Hepatocyte (in vitro differentiated cells): ENCODE results near the gene CEP85. TPM values are rescaled to one million over a fixed set of nuclear protein-coding genes. Genes with fewer than 3 reads are reported as not detected.

ENCODE experiments used
- DNase-seq: peaks from one replicate; pipeline ENCODE4 v3.0.0-alpha.2; 2016; ENCODE audit warnings: low spot score
- H2AFZ ChIP-seq: fragments of 200-600 bp; sonication (generic); 2 replicates; pipeline ENCODE4 v1.6.0; 2016; ENCODE audit warnings: antibody characterized with exemption, mild to moderate bottlenecking
- H3K27ac ChIP-seq: fragments of 200-600 bp; sonication (generic); 2 replicates; pipeline ENCODE4 v1.5.1; 2016; ENCODE audit warnings: mild to moderate bottlenecking
- H3K27me3 ChIP-seq: fragments of 200-600 bp; sonication (generic); 2 replicates; pipeline ENCODE4 v1.6.1; 2016
- H3K36me3 ChIP-seq: fragments of 200-600 bp; sonication (generic); replicated peaks from 2 replicates; pipeline ENCODE4 v1.5.1; 2016; ENCODE audit warnings: low read depth; ENCODE audit not compliant: insufficient read depth
- H3K4me1 ChIP-seq: fragments of 200-600 bp; sonication (generic); 2 replicates; pipeline ENCODE4 v1.5.1; 2016; ENCODE audit warnings: mild to moderate bottlenecking, moderate library complexity; ENCODE audit not compliant: insufficient read depth
- H3K4me2 ChIP-seq: fragments of 200-600 bp; sonication (generic); 2 replicates; pipeline ENCODE4 v1.6.0; 2016
- H3K4me3 ChIP-seq: fragments of 200-600 bp; sonication (generic); 2 replicates; pipeline ENCODE4 v1.5.1; 2016; ENCODE audit warnings: mild to moderate bottlenecking
- H3K79me2 ChIP-seq: fragments of 200-600 bp; sonication (generic); 2 replicates; pipeline ENCODE4 v1.6.0; 2017; ENCODE audit warnings: mild to moderate bottlenecking
- H3K9me2 ChIP-seq: fragments of 200-600 bp; sonication (generic); replicated peaks from 2 replicates; pipeline ENCODE4 v1.6.0; 2017; ENCODE audit warnings: mild to moderate bottlenecking; ENCODE audit not compliant: insufficient read depth
- H3K9me3 ChIP-seq: fragments of 200-600 bp; sonication (generic); 2 replicates; pipeline ENCODE4 v1.5.1; 2016; ENCODE audit warnings: low read depth, mild to moderate bottlenecking
- H4K20me1 ChIP-seq: fragments of 200-600 bp; sonication (generic); 2 replicates; pipeline ENCODE4 v1.6.0; 2016; ENCODE audit warnings: mild to moderate bottlenecking; ENCODE audit not compliant: insufficient read depth, poor library complexity, severe bottlenecking
- CTCF ChIP-seq: fragments of 200-600 bp; sonication (generic); IDR thresholded peaks from 2 replicates; pipeline ENCODE4 v1.5.1; 2016; ENCODE audit warnings: antibody characterized with exemption, mild to moderate bottlenecking; ENCODE audit not compliant: poor library complexity
- EZH2 ChIP-seq: fragments of 200-600 bp; sonication (generic); IDR thresholded peaks from 2 replicates; pipeline ENCODE4 v1.6.1; 2016; ENCODE audit warnings: antibody characterized with exemption, mild to moderate bottlenecking, borderline replicate concordance
- EZH2phosphoT487 ChIP-seq: fragments of 200-600 bp; sonication (generic); IDR thresholded peaks from one replicate; pipeline ENCODE4 v1.6.1; 2018; ENCODE audit warnings: antibody characterized with exemption, mild to moderate bottlenecking, low read depth, moderate library complexity; ENCODE audit not compliant: unreplicated experiment, severe bottlenecking
- WGBS: methylation state at CpG from one replicate; pipeline ENCODE4 v1.1.6; 2016; ENCODE audit warnings: low lambda C conversion rate; ENCODE audit errors: missing lambda C conversion rate; 5-methylcytosine and 5-hydroxymethylcytosine counted together
- polyA plus RNA-seq: library from polyadenylated mRNA; unstranded; fragments of >200 nt; fragmentation: Nextera tagmentation; extraction: Ambion mirVana; gene quantifications from 2 replicates; pipeline ENCODE4 v1.2.1, GENCODE V29; 2016
- total RNA-seq: library from RNA; depleted of rRNA; stranded (reverse); fragments of >200 nt; gene quantifications from 2 replicates; pipeline ENCODE4 v1.2.3, GENCODE V29; 2014

CEP85 gene
- total and polyA plus RNA-seq, 2 experiments from 2014 or later = 12.4 to 14.6 TPM

GRCh38 chr1:26284597-26285347 lies 50.8 kb downstream of the CEP85 start:
- peaks cover 14% of the 10 kb centered on the region for H3K79me2 ChIP-seq
- H3K27ac ChIP-seq = peak overlapping the region; percentile 63
- no peaks in the 10 kb centered on the region for H3K36me3 ChIP-seq
- H2AFZ ChIP-seq = no peak overlapping the region
- 42% methylated on average over 22 of the region's 22 CpGs for WGBS
- H3K9me3 ChIP-seq = no peaks in the 10 kb centered on the region
- no peaks in the 10 kb centered on the region for H3K27me3 ChIP-seq
- peaks cover 22% of the 10 kb centered on the region for H3K4me1 ChIP-seq
- peak overlapping the region; percentile 29 for H3K4me2 ChIP-seq
- H3K4me3 ChIP-seq = no peak overlapping the region
- peak; percentile 91 for DNase-seq
- TF ChIP-seq CTCF (peak; percentile 62), EZH2 (no peak), EZH2phosphoT487 (no peak)
- H3K9me2 ChIP-seq = no peaks in the 10 kb centered on the region
- no peaks in the 10 kb centered on the region for H4K20me1 ChIP-seq

GRCh38 chr1:26285366-26286063 lies 51.5 kb downstream of the CEP85 start:
- Histone ChIP-seq H3K9me3 (no peaks in the 10 kb centered on the region), H2AFZ (no peak overlapping the region), H3K79me2 (peaks cover 8% of the 10 kb centered on the region), H4K20me1 (no peaks in the 10 kb centered on the region), H3K4me3 (no peak overlapping the region), H3K27ac (peak overlapping the region; percentile 61), H3K27me3 (no peaks in the 10 kb centered on the region), H3K4me2 (no peak overlapping the region), H3K4me1 (peaks cover 21% of the 10 kb centered on the region), H3K36me3 (no peaks in the 10 kb centered on the region), H3K9me2 (no peaks in the 10 kb centered on the region)
- no peak for DNase-seq
- WGBS = 79% methylated on average over 19 of the region's 19 CpGs
- TF ChIP-seq EZH2phosphoT487 (no peak), CTCF (peak; percentile 14)

GRCh38 chr1:26286064-26286416 lies 52.0 kb downstream of the CEP85 start:
- H3K9me3 ChIP-seq = no peaks in the 10 kb centered on the region
- H3K4me1 ChIP-seq = peaks cover 16% of the 10 kb centered on the region
- peaks cover 3% of the 10 kb centered on the region for H3K79me2 ChIP-seq
- H3K9me2 ChIP-seq = no peaks in the 10 kb centered on the region
- no peaks in the 10 kb centered on the region for H3K36me3 ChIP-seq
- H3K4me2 ChIP-seq = no peak overlapping the region
- H3K27ac ChIP-seq = no peak overlapping the region
- no peak overlapping the region for H2AFZ ChIP-seq
- H4K20me1 ChIP-seq = no peaks in the 10 kb centered on the region
- no peak overlapping the region for H3K4me3 ChIP-seq
- no peak for DNase-seq
- H3K27me3 ChIP-seq = no peaks in the 10 kb centered on the region
- 51% methylated on average over 2 of the region's 2 CpGs for WGBS
- TF ChIP-seq EZH2phosphoT487 (no peak), CTCF (no peak), EZH2 (no peak)
